Measurements from ENCODE around the gene LYPD6B. TPM values are rescaled to one million over a fixed set of nuclear protein-coding genes. Genes with fewer than 3 reads are reported as not detected.
A peak's percentile ranks its signal among the peaks of the same experiment; 100 is the strongest.

LYPD6B gene
- total RNA-seq, 1 donor from 2014 or later, result not detected

DNA sequence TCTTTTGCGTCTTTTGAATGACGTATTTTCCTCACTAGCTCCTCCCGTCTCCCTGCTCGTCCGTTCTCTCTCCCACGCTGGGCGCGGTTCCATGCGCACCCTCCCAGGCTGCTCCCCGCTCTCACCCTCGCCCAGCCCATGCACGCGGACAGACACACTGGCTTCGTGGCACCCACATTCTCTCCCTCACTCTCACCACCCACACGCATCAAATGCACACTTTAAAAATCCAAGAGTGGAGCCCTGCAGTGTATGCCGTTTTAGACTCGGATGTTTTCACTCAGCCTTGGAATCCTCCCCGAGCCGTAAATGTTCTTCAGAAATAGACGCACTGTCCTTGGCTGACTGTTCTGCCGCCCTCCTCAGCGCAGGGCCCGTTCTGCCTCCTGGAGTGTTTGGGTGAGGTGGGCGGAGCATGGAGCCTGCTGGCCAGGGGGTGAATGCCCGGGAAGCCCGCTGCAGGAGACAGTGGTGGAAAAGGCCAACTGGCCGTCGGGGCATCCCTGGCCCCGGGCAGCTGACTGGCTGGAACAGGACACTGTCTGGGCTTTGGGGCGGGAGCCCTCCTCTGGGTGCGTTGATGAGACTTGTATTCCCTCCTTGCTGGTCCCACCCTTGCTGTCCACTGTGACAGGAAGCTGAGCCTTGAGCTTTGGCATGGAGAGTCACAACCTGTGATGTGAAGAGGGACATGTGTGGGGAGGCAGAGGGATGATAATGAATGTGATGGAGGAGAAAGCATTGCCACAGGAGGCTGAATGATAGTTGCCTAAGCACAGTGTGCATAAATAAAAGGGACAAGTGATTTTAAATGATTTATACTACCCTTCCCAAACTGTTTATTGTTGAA, 35.4 kb upstream of the LYPD6B start:
- intact Hi-C loops (cut with micrococcal nuclease), result no loop called here
- peaks cover 11% of the 10 kb centered on the region for H3K36me3 Mint-ChIP-seq (ENCODE audit: low read depth)
- H3K4me3 Mint-ChIP-seq, result no peak overlapping the region
- H3K4me1 Mint-ChIP-seq, result peaks cover 16% of the 10 kb centered on the region
- no peaks in the 10 kb centered on the region for H3K9me3 Mint-ChIP-seq
- DNase-seq, result no peak
- H3K27ac Mint-ChIP-seq, result no peak overlapping the region
- no peaks in the 10 kb centered on the region for H3K27me3 Mint-ChIP-seq

- no peaks in the 10 kb centered on the region for H3K9me3 Mint-ChIP-seq
- H3K27me3 Mint-ChIP-seq, result no peaks in the 10 kb centered on the region
- H3K27ac Mint-ChIP-seq, result no peak overlapping the region
- no peak for DNase-seq
- H3K4me1 Mint-ChIP-seq, result peaks cover 12% of the 10 kb centered on the region
- H3K4me3 Mint-ChIP-seq, result no peak overlapping the region
- intact Hi-C loops (cut with micrococcal nuclease), result no loop called here
- H3K36me3 Mint-ChIP-seq (ENCODE audit: low read depth), result peaks cover 11% of the 10 kb centered on the region
Measured at GRCh38 chr2:149004836-149005235, 33.7 kb upstream of the LYPD6B start.

GRCh38 chr2:149005471-149006077, 32.9 kb upstream of the LYPD6B start:
- H3K4me3 Mint-ChIP-seq, result no peak overlapping the region
- no peaks in the 10 kb centered on the region for H3K27me3 Mint-ChIP-seq
- DNase-seq, result no peak
- peaks cover 13% of the 10 kb centered on the region for H3K36me3 Mint-ChIP-seq (ENCODE audit: low read depth)
- no peak overlapping the region for H3K27ac Mint-ChIP-seq
- no peaks in the 10 kb centered on the region for H3K9me3 Mint-ChIP-seq
- peaks cover 4% of the 10 kb centered on the region for H3K4me1 Mint-ChIP-seq
- intact Hi-C loops (cut with micrococcal nuclease), result no loop called here

GRCh38 chr2:149006883-149007543, 31.5 kb upstream of the LYPD6B start:
- no peak for DNase-seq

GRCh38 chr2:149008381-149008780, 30.1 kb upstream of the LYPD6B start:
- H3K36me3 Mint-ChIP-seq (ENCODE audit: low read depth), result peaks cover 10% of the 10 kb centered on the region
- intact Hi-C loops (cut with micrococcal nuclease), result no loop called here
- H3K9me3 Mint-ChIP-seq, result no peaks in the 10 kb centered on the region

More at GRCh38 chr2:149006883-149007543, 31.5 kb upstream of the LYPD6B start:
- Mint-ChIP-seq H3K27ac (no peak overlapping the region), H3K36me3 (ENCODE audit: low read depth) (peaks cover 12% of the 10 kb centered on the region), H3K27me3 (no peaks in the 10 kb centered on the region), H3K4me1 (no peaks in the 10 kb centered on the region), H3K9me3 (no peaks in the 10 kb centered on the region), H3K4me3 (no peak overlapping the region)
- intact Hi-C loops (cut with micrococcal nuclease), result no loop called here

GRCh38 chr2:149009576-149010461, 28.7 kb upstream of the LYPD6B start:
- H3K4me3 Mint-ChIP-seq, result no peak overlapping the region
- peaks cover 10% of the 10 kb centered on the region for H3K36me3 Mint-ChIP-seq (ENCODE audit: low read depth)
- no peak overlapping the region for H3K27ac Mint-ChIP-seq
- H3K4me1 Mint-ChIP-seq, result no peaks in the 10 kb centered on the region
- no peaks in the 10 kb centered on the region for H3K27me3 Mint-ChIP-seq
- intact Hi-C loops (cut with micrococcal nuclease), result no loop called here
- H3K9me3 Mint-ChIP-seq, result no peaks in the 10 kb centered on the region
- no peak for DNase-seq

More at GRCh38 chr2:149008381-149008780, 30.1 kb upstream of the LYPD6B start:
- H3K4me1 Mint-ChIP-seq, result no peaks in the 10 kb centered on the region
- no peak overlapping the region for H3K4me3 Mint-ChIP-seq
- DNase-seq, result no peak
- no peaks in the 10 kb centered on the region for H3K27me3 Mint-ChIP-seq
- H3K27ac Mint-ChIP-seq, result no peak overlapping the region

GRCh38 chr2:149012545-149012944, 26.0 kb upstream of the LYPD6B start:
- intact Hi-C loops (cut with micrococcal nuclease), result no loop called here
- Mint-ChIP-seq H3K36me3 (ENCODE audit: low read depth) (peaks cover 10% of the 10 kb centered on the region), H3K27me3 (no peaks in the 10 kb centered on the region), H3K9me3 (no peaks in the 10 kb centered on the region), H3K4me1 (peaks cover 6% of the 10 kb centered on the region), H3K4me3 (no peak overlapping the region), H3K27ac (no peak overlapping the region)
- DNase-seq, result no peak

DNA sequence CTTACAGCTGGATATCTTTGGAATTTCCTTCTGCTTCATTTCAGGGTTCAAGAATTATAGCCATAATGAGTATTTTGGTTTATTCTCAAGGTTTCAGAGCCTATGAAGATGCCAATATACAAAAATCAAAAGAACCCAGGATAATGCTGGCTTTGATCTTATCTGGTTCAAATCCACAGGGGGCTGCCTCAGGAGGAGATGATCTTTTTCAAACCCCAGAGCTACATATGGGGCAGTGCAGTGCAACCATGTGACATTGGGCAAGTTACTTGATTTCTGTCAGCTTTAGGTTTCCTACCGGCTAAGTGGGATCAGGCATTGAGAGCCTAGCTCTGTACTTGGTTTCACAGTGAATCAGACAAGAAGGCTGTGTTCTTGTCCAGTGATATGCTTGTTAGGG, 23.0 kb upstream of the LYPD6B start:
- H3K36me3 Mint-ChIP-seq (ENCODE audit: low read depth), result peaks cover 8% of the 10 kb centered on the region
- H3K9me3 Mint-ChIP-seq, result no peaks in the 10 kb centered on the region
- no peak overlapping the region for H3K27ac Mint-ChIP-seq
- no peaks in the 10 kb centered on the region for H3K27me3 Mint-ChIP-seq
- H3K4me1 Mint-ChIP-seq, result peaks cover 6% of the 10 kb centered on the region
- intact Hi-C loops (cut with micrococcal nuclease), result no loop called here
- no peak overlapping the region for H3K4me3 Mint-ChIP-seq
- DNase-seq, result no peak

- Mint-ChIP-seq H3K9me3 (no peaks in the 10 kb centered on the region), H3K4me1 (peaks cover 6% of the 10 kb centered on the region), H3K27me3 (no peaks in the 10 kb centered on the region), H3K4me3 (no peak overlapping the region), H3K27ac (no peak overlapping the region), H3K36me3 (ENCODE audit: low read depth) (peaks cover 8% of the 10 kb centered on the region)
- intact Hi-C loops (cut with micrococcal nuclease), result no loop called here
- no peak for DNase-seq
Measured at GRCh38 chr2:149015926-149016563, 22.5 kb upstream of the LYPD6B start.

GRCh38 chr2:149017116-149017985, 21.1 kb upstream of the LYPD6B start:
- Mint-ChIP-seq H3K27me3 (no peaks in the 10 kb centered on the region), H3K4me3 (no peak overlapping the region), H3K36me3 (ENCODE audit: low read depth) (peaks cover 2% of the 10 kb centered on the region), H3K4me1 (peaks cover 6% of the 10 kb centered on the region), H3K9me3 (no peaks in the 10 kb centered on the region), H3K27ac (no peak overlapping the region)
- intact Hi-C loops (cut with micrococcal nuclease), result loop anchor here (1.0 kb wide), 2 partner anchors 296 to 544 kb away; no protein-coding TSS in a partner anchor
- DNase-seq, result peak; percentile 92

- intact Hi-C loops (cut with micrococcal nuclease), result no loop called here
- Mint-ChIP-seq H3K27me3 (no peaks in the 10 kb centered on the region), H3K9me3 (no peaks in the 10 kb centered on the region), H3K36me3 (ENCODE audit: low read depth) (no peaks in the 10 kb centered on the region), H3K4me1 (peaks cover 6% of the 10 kb centered on the region), H3K27ac (no peak overlapping the region), H3K4me3 (no peak overlapping the region)
- DNase-seq, result no peak
Measured at GRCh38 chr2:149018981-149019380, 19.5 kb upstream of the LYPD6B start.

- Mint-ChIP-seq H3K4me3 (no peak overlapping the region), H3K27me3 (no peaks in the 10 kb centered on the region), H3K27ac (no peak overlapping the region), H3K4me1 (peaks cover 6% of the 10 kb centered on the region), H3K9me3 (no peaks in the 10 kb centered on the region), H3K36me3 (ENCODE audit: low read depth) (no peaks in the 10 kb centered on the region)
- no peak for DNase-seq
- intact Hi-C loops (cut with micrococcal nuclease), result no loop called here
Measured at GRCh38 chr2:149019768-149020167, 18.7 kb upstream of the LYPD6B start.
